HG03575 (cell line): ENCODE measurements around the gene SYNRG.

Experiments used
- ATAC-seq: cut with Tn5 transposase; IDR thresholded peaks from one replicate; pipeline ENCODE4 v1.9.1; 2021; ENCODE audit not compliant: unreplicated experiment, insufficient number of reproducible peaks, low FRiP score; ENCODE audit errors: extremely low read depth

SYNRG gene

GRCh38 chr17:37488607-37489196, 120.5 kb downstream of the SYNRG start:
- ATAC-seq: no peak

GRCh38 chr17:37488009-37488604, 121.1 kb downstream of the SYNRG start:
- ATAC-seq: no peak

- no peak for ATAC-seq
These were observed 123.2 kb downstream of the SYNRG start for GRCh38 chr17:37485938-37486570.

DNA sequence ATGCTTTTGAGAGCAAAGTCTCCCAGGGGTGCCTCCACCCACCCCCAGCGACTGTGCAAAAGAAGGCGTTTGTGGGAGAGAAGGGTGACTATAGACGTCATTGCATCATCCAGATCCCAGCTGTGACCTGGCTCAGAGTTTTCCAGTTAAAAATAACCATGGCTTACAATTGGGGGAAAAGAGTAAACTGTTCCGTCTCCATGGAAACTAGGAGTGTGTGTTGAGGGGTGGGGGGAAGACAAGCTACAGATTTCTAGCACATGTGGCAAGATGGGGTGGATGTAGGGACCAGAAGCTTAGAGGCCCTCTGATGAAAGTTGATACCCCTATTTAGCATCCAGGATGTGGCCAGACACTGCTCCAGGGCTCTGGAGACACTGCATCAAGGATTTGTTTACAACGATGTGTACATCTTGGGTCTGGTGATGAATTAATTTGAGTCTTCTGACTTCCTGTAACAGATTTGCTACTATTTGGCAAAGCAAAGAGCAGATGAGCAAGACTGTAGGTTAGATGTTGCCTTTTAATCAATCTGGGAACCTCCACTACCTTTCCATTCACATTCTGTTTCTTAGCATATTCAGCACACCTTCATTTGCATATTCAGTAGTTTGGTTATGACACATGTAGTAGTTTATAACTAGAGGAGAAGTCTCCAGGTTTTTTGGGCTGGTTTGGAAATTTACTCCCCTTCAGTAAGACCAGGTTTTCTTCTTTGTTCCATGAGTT, 125.7 kb downstream of the SYNRG start:
- no peak for ATAC-seq

GRCh38 chr17:37481001-37481665, 128.1 kb downstream of the SYNRG start:
- ATAC-seq: no peak

DNA sequence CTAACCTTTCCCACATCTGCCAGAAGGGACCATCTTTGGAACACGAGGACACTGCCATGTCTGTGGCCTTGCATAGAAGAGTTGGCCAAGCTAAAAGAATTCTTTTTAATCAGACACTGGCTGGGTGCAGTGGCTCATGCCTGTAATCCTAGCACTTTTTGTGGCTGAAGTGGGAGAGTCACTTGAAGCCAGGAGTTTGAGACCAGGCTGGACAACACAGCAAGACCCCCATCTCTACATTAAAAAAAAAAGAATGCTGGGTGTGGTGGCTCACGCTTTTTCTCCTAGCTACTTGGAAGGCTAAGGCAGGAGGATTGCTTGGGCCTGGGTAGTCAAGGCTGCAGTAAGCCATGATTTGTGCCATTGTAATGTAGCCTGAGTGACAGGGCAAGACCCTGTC, 128.8 kb downstream of the SYNRG start:
- no peak for ATAC-seq

DNA sequence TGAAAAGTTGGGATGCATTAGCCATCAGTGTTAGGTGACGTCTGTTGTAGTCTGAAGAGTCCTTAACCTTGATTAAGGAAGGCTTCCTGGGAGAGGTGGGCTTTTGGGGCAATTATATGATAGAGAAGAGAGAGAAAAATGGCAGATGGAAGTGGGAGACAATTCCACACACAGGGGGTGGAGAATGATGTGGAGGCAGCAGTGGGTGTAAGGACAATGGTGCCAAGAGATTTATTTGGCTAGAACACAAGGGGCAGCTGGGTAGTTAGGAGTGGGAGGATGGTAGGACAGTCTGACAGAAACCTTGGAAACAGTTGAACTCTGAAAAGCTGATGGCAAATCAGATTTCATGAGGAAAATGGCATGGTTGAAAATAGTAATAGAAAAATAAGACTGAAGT, 130.2 kb downstream of the SYNRG start:
- ATAC-seq: no peak

- no peak for ATAC-seq
These were observed 131.0 kb downstream of the SYNRG start for GRCh38 chr17:37478187-37478586.

DNA sequence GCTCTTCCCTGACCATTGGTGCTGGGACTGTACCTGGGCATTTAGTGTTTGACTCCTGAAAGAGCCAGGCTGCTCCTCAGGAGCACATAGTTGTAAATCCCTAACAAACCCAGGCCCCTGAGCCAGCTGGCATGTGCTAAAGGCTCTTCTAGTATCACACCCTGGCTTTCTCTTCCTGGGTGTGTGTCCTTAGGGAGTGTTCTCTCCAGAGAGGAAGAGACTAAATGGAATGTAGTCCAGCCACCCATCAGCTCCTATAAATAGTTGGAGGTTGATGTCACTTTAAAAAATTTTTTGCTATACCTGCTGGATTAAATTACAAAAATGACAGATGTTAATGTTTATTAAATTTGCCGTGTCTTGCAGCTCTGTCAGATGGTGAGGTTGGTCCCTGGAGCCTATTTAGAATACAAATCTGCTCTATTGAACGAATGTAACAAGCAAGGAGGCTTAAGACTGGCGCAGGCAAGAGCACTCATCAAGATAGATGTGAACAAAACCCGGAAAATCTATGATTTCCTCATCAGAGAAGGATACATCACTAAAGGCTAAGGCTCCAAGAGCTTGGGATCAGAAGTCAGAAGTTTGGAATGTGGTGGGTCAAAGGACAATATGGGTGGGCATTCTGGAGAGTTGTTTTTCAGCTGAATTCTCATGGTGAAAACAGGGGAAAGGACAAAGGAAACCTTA, 132.6 kb downstream of the SYNRG start:
- no peak for ATAC-seq

DNA sequence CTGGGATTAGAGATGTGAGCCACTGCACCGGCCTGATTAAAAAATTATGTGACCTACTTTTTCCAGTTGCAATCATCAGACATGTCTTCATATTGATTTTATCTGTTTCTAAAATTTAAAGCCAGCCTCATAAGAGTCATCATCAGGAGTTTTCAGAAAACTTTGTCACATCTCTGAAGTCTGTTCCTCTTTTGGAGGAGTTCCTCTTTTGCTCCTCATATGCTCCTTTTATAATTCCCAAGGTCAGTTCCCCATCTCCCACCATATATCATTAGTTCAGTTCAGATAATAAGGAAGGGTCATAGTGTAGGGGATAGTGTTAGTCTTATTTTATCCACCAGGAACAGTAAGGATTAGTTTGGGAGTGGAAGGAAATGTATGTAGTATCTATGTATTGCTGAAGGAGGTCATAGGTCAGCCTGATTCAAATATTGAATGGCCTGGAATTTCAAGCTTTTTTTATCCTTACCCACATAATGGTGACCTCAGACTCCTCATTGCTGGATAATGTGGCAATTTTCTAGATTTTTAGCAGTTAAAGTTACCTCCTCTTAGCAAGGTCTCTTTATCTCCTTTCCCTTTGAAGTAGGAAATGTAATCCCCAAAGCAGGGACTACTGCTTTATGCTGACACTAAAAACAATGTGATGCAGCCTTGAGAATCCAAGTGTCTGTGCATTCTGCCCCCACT, 133.3 kb downstream of the SYNRG start:
- no peak for ATAC-seq

GRCh38 chr17:37470181-37470580, 139.0 kb downstream of the SYNRG start:
- no peak for ATAC-seq

DNA sequence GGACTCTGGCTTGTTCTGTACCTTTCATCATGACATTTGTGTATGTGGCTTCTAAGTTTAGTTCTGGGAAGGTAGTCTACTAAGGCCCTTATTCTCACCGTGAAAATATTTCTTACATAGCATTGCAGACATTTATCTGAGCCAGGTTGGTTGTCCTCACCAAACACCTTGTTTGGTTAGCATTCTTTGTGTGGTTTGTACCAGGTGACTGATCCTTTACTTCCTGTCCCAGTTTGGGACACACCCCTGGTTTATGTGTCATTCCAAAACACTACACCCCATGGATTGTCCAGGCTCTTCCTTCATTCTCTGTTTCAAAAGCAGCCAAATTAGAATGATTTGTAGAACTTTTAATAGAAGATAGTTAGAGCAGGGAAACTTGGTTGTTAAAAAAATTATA, 142.7 kb downstream of the SYNRG start:
- no peak for ATAC-seq

GRCh38 chr17:37465069-37465616, 144.1 kb downstream of the SYNRG start:
- no peak for ATAC-seq
